ENCODE measurements around the gene ZNF335. TPM values are rescaled to one million over a fixed set of nuclear protein-coding genes. Genes with fewer than 3 reads are reported as not detected.
A peak's percentile ranks its signal among the peaks of the same experiment; 100 is the strongest.

The ZNF335 gene
- total and polyA plus RNA-seq, 2 of the 13 experiments (the other 11 are each of a cell fraction or from before 2014, with no cell fraction given) = 9.7 to 13.7 TPM

DNA sequence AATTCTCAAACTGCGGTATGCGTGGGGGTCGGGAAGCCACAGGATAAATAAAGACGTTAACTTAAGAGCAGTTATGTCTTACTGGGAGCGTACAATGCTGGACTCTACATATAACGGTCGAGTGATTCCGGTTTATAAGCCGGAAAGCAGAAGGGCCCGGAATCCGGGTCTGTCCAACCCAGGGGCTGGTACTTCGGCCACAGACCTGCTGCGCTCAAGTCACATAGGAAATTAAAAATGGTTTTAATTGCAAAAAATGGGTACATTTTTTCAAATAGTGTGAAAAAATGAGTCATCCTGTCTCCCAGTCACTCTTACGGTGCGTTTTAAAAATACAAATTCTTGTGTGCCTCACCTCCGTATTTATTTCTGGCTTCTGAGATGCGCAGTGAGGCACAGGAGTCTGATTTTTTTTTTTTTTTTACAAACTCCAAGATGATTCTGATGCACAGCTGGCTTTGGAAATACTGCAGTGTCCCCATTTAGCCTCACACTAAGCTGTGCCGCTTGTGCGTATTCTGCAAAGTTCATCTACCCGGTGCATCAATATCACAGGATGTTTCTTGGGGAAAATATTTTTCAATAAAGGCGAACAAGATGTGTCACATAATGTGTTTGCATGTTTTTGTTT lies 36.5 kb downstream of the ZNF335 start (continued):
- TF ChIP-seq, protein P1, sequence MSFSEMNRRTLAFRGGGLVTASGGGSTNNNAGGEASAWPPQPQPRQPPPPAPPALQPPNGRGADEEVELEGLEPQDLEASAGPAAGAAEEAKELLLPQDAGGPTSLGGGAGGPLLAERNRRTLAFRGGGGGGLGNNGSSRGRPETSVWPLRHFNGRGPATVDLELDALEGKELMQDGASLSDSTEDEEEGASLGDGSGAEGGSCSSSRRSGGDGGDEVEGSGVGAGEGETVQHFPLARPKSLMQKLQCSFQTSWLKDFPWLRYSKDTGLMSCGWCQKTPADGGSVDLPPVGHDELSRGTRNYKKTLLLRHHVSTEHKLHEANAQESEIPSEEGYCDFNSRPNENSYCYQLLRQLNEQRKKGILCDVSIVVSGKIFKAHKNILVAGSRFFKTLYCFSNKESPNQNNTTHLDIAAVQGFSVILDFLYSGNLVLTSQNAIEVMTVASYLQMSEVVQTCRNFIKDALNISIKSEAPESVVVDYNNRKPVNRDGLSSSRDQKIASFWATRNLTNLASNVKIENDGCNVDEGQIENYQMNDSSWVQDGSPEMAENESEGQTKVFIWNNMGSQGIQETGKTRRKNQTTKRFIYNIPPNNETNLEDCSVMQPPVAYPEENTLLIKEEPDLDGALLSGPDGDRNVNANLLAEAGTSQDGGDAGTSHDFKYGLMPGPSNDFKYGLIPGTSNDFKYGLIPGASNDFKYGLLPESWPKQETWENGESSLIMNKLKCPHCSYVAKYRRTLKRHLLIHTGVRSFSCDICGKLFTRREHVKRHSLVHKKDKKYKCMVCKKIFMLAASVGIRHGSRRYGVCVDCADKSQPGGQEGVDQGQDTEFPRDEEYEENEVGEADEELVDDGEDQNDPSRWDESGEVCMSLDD (CRISPR knock-in tag; IDR thresholded peaks at IDR 0.05; ENCODE audit: borderline replicate concordance) = 0 out of 2 replicates have a peak, but pooled peaks have one; percentile 12
- 0 out of 2 replicates have a peak, but pooled peaks have one; percentile 45 for TF ChIP-seq CBX5 (CRISPR knock-in tag; IDR thresholded peaks at IDR 0.05; ENCODE audit: borderline replicate concordance)
- peak; percentile 74; the same call in 1 of the 2 replicates for TF ChIP-seq ZNF557 (CRISPR knock-in tag; IDR thresholded peaks at IDR 0.05)
- no peak for TF ChIP-seq CREB1 (IDR thresholded peaks at IDR 0.05)
- peak; percentile 37; the same call in 1 of the 2 replicates for TF ChIP-seq CREB1 (CRISPR knock-in tag; IDR thresholded peaks at IDR 0.05)
- no peak for TF ChIP-seq JUNB (CRISPR knock-in tag; IDR thresholded peaks at IDR 0.05; ENCODE audit: borderline replicate concordance)
- TF ChIP-seq, protein P2, sequence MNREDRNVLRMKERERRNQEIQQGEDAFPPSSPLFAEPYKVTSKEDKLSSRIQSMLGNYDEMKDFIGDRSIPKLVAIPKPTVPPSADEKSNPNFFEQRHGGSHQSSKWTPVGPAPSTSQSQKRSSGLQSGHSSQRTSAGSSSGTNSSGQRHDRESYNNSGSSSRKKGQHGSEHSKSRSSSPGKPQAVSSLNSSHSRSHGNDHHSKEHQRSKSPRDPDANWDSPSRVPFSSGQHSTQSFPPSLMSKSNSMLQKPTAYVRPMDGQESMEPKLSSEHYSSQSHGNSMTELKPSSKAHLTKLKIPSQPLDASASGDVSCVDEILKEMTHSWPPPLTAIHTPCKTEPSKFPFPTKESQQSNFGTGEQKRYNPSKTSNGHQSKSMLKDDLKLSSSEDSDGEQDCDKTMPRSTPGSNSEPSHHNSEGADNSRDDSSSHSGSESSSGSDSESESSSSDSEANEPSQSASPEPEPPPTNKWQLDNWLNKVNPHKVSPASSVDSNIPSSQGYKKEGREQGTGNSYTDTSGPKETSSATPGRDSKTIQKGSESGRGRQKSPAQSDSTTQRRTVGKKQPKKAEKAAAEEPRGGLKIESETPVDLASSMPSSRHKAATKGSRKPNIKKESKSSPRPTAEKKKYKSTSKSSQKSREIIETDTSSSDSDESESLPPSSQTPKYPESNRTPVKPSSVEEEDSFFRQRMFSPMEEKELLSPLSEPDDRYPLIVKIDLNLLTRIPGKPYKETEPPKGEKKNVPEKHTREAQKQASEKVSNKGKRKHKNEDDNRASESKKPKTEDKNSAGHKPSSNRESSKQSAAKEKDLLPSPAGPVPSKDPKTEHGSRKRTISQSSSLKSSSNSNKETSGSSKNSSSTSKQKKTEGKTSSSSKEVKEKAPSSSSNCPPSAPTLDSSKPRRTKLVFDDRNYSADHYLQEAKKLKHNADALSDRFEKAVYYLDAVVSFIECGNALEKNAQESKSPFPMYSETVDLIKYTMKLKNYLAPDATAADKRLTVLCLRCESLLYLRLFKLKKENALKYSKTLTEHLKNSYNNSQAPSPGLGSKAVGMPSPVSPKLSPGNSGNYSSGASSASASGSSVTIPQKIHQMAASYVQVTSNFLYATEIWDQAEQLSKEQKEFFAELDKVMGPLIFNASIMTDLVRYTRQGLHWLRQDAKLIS (CRISPR knock-in tag; IDR thresholded peaks at IDR 0.05) = no peak
- TF ChIP-seq ATF7-NPFF (CRISPR knock-in tag; IDR thresholded peaks at IDR 0.05; ENCODE audit: low read depth) = no peak
- TF ChIP-seq HMG20B (CRISPR knock-in tag; conservative IDR thresholded peaks at IDR 0.05) = no peak; the same call in 1 of the 2 replicates
- TF ChIP-seq, protein P3, sequence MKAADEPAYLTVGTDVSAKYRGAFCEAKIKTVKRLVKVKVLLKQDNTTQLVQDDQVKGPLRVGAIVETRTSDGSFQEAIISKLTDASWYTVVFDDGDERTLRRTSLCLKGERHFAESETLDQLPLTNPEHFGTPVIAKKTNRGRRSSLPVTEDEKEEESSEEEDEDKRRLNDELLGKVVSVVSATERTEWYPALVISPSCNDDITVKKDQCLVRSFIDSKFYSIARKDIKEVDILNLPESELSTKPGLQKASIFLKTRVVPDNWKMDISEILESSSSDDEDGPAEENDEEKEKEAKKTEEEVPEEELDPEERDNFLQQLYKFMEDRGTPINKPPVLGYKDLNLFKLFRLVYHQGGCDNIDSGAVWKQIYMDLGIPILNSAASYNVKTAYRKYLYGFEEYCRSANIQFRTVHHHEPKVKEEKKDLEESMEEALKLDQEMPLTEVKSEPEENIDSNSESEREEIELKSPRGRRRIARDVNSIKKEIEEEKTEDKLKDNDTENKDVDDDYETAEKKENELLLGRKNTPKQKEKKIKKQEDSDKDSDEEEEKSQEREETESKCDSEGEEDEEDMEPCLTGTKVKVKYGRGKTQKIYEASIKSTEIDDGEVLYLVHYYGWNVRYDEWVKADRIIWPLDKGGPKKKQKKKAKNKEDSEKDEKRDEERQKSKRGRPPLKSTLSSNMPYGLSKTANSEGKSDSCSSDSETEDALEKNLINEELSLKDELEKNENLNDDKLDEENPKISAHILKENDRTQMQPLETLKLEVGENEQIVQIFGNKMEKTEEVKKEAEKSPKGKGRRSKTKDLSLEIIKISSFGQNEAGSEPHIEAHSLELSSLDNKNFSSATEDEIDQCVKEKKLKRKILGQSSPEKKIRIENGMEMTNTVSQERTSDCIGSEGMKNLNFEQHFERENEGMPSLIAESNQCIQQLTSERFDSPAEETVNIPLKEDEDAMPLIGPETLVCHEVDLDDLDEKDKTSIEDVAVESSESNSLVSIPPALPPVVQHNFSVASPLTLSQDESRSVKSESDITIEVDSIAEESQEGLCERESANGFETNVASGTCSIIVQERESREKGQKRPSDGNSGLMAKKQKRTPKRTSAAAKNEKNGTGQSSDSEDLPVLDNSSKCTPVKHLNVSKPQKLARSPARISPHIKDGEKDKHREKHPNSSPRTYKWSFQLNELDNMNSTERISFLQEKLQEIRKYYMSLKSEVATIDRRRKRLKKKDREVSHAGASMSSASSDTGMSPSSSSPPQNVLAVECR (CRISPR knock-in tag; IDR thresholded peaks at IDR 0.05; ENCODE audit: borderline replicate concordance) = peak; percentile 65
- TF ChIP-seq ZNF232 (CRISPR knock-in tag; IDR thresholded peaks at IDR 0.05; ENCODE audit: borderline replicate concordance) = peak; percentile 32; the same call in 1 of the 2 replicates
- TF ChIP-seq ZNF224 (CRISPR knock-in tag; IDR thresholded peaks at IDR 0.05) = peak; percentile 17; the same call in 1 of the 2 replicates
- TF ChIP-seq SMAD9 (CRISPR knock-in tag; IDR thresholded peaks at IDR 0.05) = 0 out of 2 replicates have a peak, but pooled peaks have one; percentile 67
- TF ChIP-seq FOXA3 (CRISPR knock-in tag; IDR thresholded peaks at IDR 0.05) = no peak; the same call in 1 of the 2 replicates
- TF ChIP-seq ZNF670 (CRISPR knock-in tag; IDR thresholded peaks at IDR 0.05; ENCODE audit: borderline replicate concordance) = peak; percentile 43; the same call in 1 of the 2 replicates

Measured in HepG2 (cell line).